Neuron (in vitro differentiated cells): Measurements from ENCODE around the gene KIAA1328.

Experiments used
- H2AFZ ChIP-seq: one replicate; pipeline ENCODE4 v1.6.1; 2013; ENCODE audit warnings: low read depth, mild to moderate bottlenecking, inconsistent platforms, low read length, moderate library complexity
- H3K27me3 ChIP-seq: one replicate; pipeline ENCODE4 v1.6.1; 2013; ENCODE audit warnings: low read length; ENCODE audit not compliant: insufficient read depth
- H3K36me3 ChIP-seq: one replicate; pipeline ENCODE4 v1.6.1; 2013; ENCODE audit warnings: low read length; ENCODE audit not compliant: insufficient read depth
- H3K4me1 ChIP-seq: one replicate; pipeline ENCODE4 v1.6.1; 2013; ENCODE audit warnings: low read length; ENCODE audit not compliant: insufficient read depth
- H3K4me3 ChIP-seq: 2 replicates; pipeline ENCODE4 v1.5.1; 2013; ENCODE audit warnings: mild to moderate bottlenecking, low read length, moderate library complexity
- H3K9me3 ChIP-seq: one replicate; pipeline ENCODE4 v1.6.1; 2013; ENCODE audit warnings: low read length

KIAA1328 gene

DNA sequence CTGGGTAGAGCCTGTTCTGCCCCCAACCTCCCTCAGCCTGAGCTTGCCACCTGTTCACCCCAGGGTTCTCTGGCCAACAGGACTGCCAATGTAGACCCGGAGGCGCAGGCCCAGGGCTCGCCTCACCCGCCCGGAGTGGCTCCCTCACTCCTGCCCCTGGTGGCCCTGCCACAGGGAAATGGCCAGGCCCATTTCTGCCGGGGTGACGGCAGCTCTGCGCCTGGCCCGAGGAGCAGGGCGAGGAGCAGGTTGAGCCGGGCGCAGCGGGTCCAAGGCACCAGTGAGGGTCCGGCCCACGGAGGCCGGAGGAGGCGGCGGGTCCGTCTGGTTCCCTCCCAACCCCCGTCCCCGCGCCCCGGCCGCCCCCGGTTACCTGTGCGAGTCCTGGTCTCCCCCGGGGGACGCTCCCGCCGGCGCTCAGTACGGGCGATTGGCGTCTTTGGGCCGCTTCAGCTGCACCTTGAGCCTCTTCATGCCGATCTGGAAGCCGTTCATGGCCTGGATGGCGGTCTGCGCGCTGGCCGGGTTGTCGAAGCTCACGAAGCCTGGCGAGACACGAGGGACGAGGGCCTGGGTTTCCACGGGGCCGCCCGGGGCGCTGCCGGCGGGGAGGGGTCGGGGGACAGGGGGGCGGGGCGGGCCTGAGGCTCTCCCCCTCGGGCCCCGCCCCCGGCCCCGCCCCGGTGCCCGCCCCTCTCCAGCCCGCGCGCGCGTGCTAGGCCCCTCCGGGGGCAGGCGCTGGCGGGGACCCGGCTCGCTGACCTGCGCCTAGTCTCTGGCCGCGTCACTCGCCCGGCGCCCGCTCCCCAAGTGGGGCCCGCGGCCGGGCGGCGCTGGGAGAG lies 424.7 kb downstream of the KIAA1328 start:
- Histone ChIP-seq H3K4me1 (peaks cover 6% of the 10 kb centered on the region), H3K4me3 (peak overlapping the region; percentile 49), H3K27me3 (peaks cover 66% of the 10 kb centered on the region), H3K9me3 (no peaks in the 10 kb centered on the region), H2AFZ (peak overlapping the region; percentile 82), H3K36me3 (no peaks in the 10 kb centered on the region)

- no peaks in the 10 kb centered on the region for H3K9me3 ChIP-seq
- H3K27me3 ChIP-seq = peaks cover 66% of the 10 kb centered on the region
- peak overlapping the region; percentile 89 for H2AFZ ChIP-seq
- H3K4me1 ChIP-seq = peaks cover 6% of the 10 kb centered on the region
- H3K36me3 ChIP-seq = no peaks in the 10 kb centered on the region
- H3K4me3 ChIP-seq = peak overlapping the region; percentile 42
Measured at GRCh38 chr18:37254236-37254754, 425.4 kb downstream of the KIAA1328 start.

- Histone ChIP-seq H3K27me3 (peaks cover 64% of the 10 kb centered on the region), H3K4me1 (peaks cover 6% of the 10 kb centered on the region), H3K9me3 (no peaks in the 10 kb centered on the region), H3K36me3 (no peaks in the 10 kb centered on the region), H3K4me3 (no peak overlapping the region), H2AFZ (peak overlapping the region; percentile 89)
Measured at GRCh38 chr18:37254973-37255372, 426.0 kb downstream of the KIAA1328 start.

DNA sequence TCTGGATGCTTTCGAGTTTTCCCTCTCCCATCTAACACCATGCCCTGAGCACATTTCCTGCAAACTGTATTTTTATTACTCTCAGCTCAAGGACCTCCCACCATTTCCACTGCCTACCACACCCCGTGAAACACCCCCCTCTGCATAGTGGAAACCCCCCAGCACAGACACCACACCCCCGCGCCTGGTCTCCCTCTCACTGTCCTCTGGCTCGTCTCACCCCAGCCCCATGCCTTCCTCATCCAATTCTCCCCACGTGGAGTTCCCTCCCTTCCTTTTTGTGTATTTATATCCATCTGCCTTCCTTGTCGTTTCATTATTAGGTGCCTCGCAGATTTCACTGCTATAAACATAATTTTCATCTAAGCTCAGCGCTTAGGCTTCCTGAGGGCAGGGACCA lies 429.2 kb downstream of the KIAA1328 start:
- peaks cover 45% of the 10 kb centered on the region for H3K27me3 ChIP-seq
- peaks cover 6% of the 10 kb centered on the region for H3K4me1 ChIP-seq
- H3K36me3 ChIP-seq = no peaks in the 10 kb centered on the region
- no peaks in the 10 kb centered on the region for H3K9me3 ChIP-seq
- H2AFZ ChIP-seq = no peak overlapping the region
- no peak overlapping the region for H3K4me3 ChIP-seq

DNA sequence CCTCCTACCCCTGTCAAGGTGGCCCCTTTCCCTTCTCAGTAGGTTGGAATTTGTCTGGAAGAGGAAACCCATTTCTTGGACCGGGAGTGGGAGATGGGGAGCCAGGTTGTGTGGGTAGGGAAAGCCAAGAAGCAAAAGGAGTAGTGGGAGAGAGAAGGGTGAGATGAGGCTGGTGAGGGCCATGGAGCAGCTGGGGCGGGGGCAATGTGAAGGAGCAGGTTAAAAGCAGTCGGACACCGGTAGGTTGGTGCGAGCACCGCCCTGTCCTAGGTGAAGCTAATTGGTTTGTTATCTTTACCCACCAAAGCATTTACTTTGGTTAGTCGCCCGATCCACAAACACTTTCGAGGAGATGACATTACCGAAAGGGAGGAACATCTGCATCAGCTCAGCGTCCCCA lies 429.9 kb downstream of the KIAA1328 start:
- peaks cover 4% of the 10 kb centered on the region for H3K4me1 ChIP-seq
- no peaks in the 10 kb centered on the region for H3K9me3 ChIP-seq
- H2AFZ ChIP-seq = no peak overlapping the region
- no peaks in the 10 kb centered on the region for H3K36me3 ChIP-seq
- H3K4me3 ChIP-seq = no peak overlapping the region
- peaks cover 44% of the 10 kb centered on the region for H3K27me3 ChIP-seq

GRCh38 chr18:37259711-37260110 lies 430.8 kb downstream of the KIAA1328 start:
- Histone ChIP-seq H3K4me1 (no peaks in the 10 kb centered on the region), H3K27me3 (peaks cover 44% of the 10 kb centered on the region), H3K9me3 (no peaks in the 10 kb centered on the region), H3K36me3 (no peaks in the 10 kb centered on the region), H3K4me3 (no peak overlapping the region), H2AFZ (no peak overlapping the region)

- H3K27me3 ChIP-seq = peaks cover 36% of the 10 kb centered on the region
Measured at GRCh38 chr18:37260367-37261093, 431.6 kb downstream of the KIAA1328 start.

DNA sequence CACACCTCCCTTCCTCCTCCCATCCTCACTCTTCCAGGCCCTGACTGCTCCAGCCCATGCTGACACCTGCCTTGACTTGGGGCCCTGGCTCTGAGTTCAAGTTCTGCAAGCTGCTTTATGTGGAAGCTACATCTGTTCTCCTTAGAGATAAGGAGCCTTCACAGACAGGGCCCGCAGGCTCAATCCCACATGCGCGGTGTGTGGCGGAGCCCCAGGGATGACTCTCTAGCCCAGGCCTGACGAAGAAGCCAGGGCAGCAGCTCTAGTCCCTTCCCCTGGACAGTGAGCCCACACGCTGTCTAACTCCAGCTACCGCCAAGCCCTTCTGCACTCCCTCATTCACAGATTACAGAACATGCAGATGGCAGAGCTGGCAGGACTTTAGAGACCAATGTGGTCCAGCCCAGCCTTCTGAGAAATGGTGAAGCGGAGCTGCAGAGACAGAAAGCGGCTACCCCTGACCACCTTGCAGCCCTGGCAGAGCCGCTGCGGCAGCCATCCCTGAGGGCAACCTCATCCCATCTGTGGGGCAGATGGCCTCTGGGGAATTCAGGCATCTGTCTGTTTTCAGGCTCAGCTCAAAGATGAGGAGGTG lies 432.4 kb downstream of the KIAA1328 start:
- Histone ChIP-seq H3K9me3 (no peaks in the 10 kb centered on the region), H2AFZ (no peak overlapping the region), H3K27me3 (peaks cover 29% of the 10 kb centered on the region), H3K4me1 (no peaks in the 10 kb centered on the region), H3K4me3 (no peak overlapping the region), H3K36me3 (no peaks in the 10 kb centered on the region)

More at GRCh38 chr18:37260367-37261093, 431.6 kb downstream of the KIAA1328 start:
- H2AFZ ChIP-seq = no peak overlapping the region
- no peaks in the 10 kb centered on the region for H3K36me3 ChIP-seq
- H3K4me3 ChIP-seq = no peak overlapping the region
- no peaks in the 10 kb centered on the region for H3K4me1 ChIP-seq
- H3K9me3 ChIP-seq = no peaks in the 10 kb centered on the region

DNA sequence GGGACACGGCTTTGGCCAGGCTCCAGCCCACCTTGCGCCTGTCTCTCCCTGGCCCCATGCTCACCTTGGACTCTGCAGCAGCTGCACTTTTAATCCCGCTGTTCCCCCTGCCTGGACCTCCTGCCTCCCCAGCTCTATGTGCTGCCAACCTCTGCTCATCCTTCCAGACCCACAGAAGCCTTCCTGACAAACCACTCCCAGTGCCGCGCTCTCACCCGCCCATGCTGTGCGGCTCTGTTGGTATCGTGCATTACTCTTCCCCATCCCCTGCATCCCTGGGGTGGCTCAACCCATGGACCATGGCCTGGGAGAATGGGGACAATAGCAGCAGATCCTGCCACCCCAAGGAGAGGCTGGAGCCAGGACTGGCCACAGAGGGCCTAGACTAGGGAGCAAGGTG lies 433.1 kb downstream of the KIAA1328 start:
- peaks cover 26% of the 10 kb centered on the region for H3K27me3 ChIP-seq
- H3K36me3 ChIP-seq = no peaks in the 10 kb centered on the region
- H2AFZ ChIP-seq = no peak overlapping the region
- H3K9me3 ChIP-seq = no peaks in the 10 kb centered on the region
- no peak overlapping the region for H3K4me3 ChIP-seq
- H3K4me1 ChIP-seq = no peaks in the 10 kb centered on the region

DNA sequence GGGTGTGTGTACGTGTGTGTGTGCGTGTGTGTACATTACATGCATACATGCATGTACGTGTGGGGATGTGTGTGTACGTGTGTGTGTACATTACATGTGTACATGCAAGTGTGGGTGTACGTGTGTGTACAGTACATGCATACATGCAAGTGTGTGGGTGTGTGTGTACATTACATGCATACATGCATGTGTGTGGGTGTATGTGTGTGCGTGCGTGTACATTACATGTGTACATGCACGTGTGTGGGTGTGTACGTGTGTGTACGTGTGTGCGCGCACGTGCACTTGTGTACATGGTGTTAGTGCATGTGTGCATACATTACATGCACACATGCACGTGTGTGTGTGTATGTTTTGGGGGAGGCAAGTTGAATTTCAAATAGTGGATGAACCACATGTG lies 436.0 kb downstream of the KIAA1328 start:
- no peak overlapping the region for H2AFZ ChIP-seq
- H3K36me3 ChIP-seq = no peaks in the 10 kb centered on the region
- H3K4me1 ChIP-seq = no peaks in the 10 kb centered on the region
- no peak overlapping the region for H3K4me3 ChIP-seq
- H3K9me3 ChIP-seq = no peaks in the 10 kb centered on the region
- peaks cover 15% of the 10 kb centered on the region for H3K27me3 ChIP-seq

DNA sequence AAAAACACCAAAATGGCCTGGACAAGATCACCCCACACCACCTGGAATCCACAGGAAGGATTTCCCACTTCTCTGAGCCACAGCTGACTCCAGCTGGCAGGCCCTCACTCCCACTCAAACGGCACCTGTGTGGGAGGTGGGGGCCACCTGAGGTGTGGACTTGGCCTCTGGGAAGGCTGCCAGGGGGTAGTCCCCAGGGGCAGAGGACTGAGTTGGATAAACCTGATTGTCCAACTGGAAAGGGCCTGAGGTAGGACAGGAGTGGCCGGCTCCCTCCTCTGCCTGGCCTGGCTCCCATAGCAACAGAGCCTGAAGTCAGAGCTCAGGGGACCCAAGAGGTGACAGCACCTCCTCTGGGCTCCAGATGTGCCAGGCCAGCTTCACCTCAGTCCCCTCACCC lies 436.5 kb downstream of the KIAA1328 start:
- H3K9me3 ChIP-seq = no peaks in the 10 kb centered on the region
- no peak overlapping the region for H3K4me3 ChIP-seq
- no peaks in the 10 kb centered on the region for H3K36me3 ChIP-seq
- H3K27me3 ChIP-seq = peaks cover 13% of the 10 kb centered on the region
- H3K4me1 ChIP-seq = no peaks in the 10 kb centered on the region
- no peak overlapping the region for H2AFZ ChIP-seq

DNA sequence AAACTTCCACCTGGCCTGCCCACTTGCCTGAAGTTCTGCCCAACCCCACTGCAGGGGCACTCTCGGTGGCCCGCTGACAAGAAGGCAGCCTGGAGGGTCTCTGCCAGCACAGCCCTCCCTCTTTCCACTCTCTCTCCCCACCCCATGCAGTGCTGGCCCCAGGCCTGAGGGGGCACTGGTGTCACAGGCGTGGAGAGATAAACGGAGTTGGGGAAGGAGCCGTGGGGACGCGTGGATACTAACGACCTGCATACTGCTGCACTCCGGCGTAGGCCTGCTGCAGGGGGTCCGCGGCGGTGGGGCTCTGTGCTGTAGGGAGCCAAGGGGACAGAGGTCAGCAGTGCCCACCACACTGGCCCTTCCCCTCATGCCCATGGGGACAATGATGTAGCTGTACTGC lies 437.4 kb downstream of the KIAA1328 start:
- Histone ChIP-seq H2AFZ (no peak overlapping the region), H3K9me3 (no peaks in the 10 kb centered on the region), H3K4me1 (no peaks in the 10 kb centered on the region), H3K36me3 (no peaks in the 10 kb centered on the region), H3K27me3 (peaks cover 7% of the 10 kb centered on the region), H3K4me3 (no peak overlapping the region)
